Sigmoid colon (tissue), 7 donors: ENCODE measurements around the gene NKX6-1. TPM values are rescaled to one million over a fixed set of nuclear protein-coding genes. Genes with fewer than 3 reads are reported as not detected.

Experiments
- DNase-seq: peaks from one replicate; pipeline ENCODE4 v3.0.0-alpha.2; 2019
- H3K27ac ChIP-seq, 4 donors: fragments of 200-600 bp; sonication (generic); one replicate each; pipeline ENCODE4 v1.5.1; 2016 to 2019; ENCODE audit warnings: mild to moderate bottlenecking in 1 of 4
- H3K27me3 ChIP-seq, 3 donors: fragments of 200-600 bp; sonication (generic); one replicate each; pipeline ENCODE4 v1.5.1; 2019; ENCODE audit warnings: mild to moderate bottlenecking in 1 of 3
- H3K36me3 ChIP-seq, 4 donors: fragments of 200-600 bp; sonication (generic); one replicate each; pipeline ENCODE4 v1.5.1; 2016 to 2019
- H3K4me1 ChIP-seq, 4 donors: fragments of 200-600 bp; sonication (generic); one replicate each; pipeline ENCODE4 v1.5.1; 2017 to 2019
- H3K4me3 ChIP-seq, 4 donors: fragments of 200-600 bp; sonication (generic); one replicate each; pipeline ENCODE4 v1.5.1; 2017 to 2019; ENCODE audit warnings: mild to moderate bottlenecking in 2 of 4, moderate library complexity in 1 of 4
- H3K9me3 ChIP-seq, 4 donors: fragments of 200-600 bp in 3 of 4; sonication (generic) in 3 of 4; one replicate each; pipeline versions ENCODE4 v1.5.1 to v1.6.1; 2013 to 2019
- CTCF ChIP-seq, 4 experiments: fragments of 450-650 bp in 3 of 4; fragments of 200-600 bp in 1 of 4; IDR thresholded peaks; one replicate each; pipeline ENCODE4 v1.5.1; 2016 to 2019; ENCODE audit warnings: antibody characterized with exemption in 4 of 4, mild to moderate bottlenecking in 3 of 4, moderate library complexity in 2 of 4
- EP300 ChIP-seq, 4 donors: sonication (generic); formaldehyde crosslinking; IDR thresholded peaks; one replicate each; pipeline ENCODE4 v1.6.1; 2017; ENCODE audit warnings: antibody characterized with exemption in 4 of 4
- POLR2A ChIP-seq, 2 donors: fragments of 450-650 bp; IDR thresholded peaks; one replicate each; pipeline ENCODE4 v1.6.1; 2016; ENCODE audit warnings: antibody characterized with exemption in 2 of 2, mild to moderate bottlenecking in 2 of 2, moderate library complexity in 2 of 2
- POLR2AphosphoS5 ChIP-seq, 4 donors: sonication (generic); formaldehyde crosslinking; IDR thresholded peaks; one replicate each; pipeline ENCODE4 v1.6.1; 2017; ENCODE audit warnings: antibody characterized with exemption in 4 of 4
- WGBS, 2 donors: extraction: QIAGEN DNeasy Blood & Tissue Kit; methylation state at CpG; one replicate each; pipeline ENCODE4 v1.1.7; 2013; 5-methylcytosine and 5-hydroxymethylcytosine counted together
- intact Hi-C: fragments of 100-400 bp; cut with DNase I; formaldehyde crosslinking; loops from one replicate; pipeline ENCODE4 v1.15.1; 2023
- polyA plus RNA-seq, 3 donors: library from polyadenylated mRNA; stranded (reverse); fragments of 200-250 nt; gene quantifications; one replicate each; pipeline ENCODE4 v1.2.3, GENCODE V29; 2013
- total RNA-seq, 4 donors: library from RNA; depleted of rRNA; stranded (reverse); fragments of >200 nt; gene quantifications; one replicate each; pipeline ENCODE4 v1.1.0, GENCODE V29; 2016
- donor health status: healthy with polysubstance abuse.
- donor health status: Bipolar disorder and iron deficiency.
- donor health status: healthy.

Gene NKX6-1
- total and polyA plus RNA-seq, 7 donors: 0.01 TPM; not detected in 6

- 9 to 55% methylated on average over 20 of the region's 20 CpGs for WGBS, 2 donors
- intact Hi-C loops: no loop called here
- H3K27me3 ChIP-seq: peaks cover 42 to 100% (median 81%) of the 10 kb centered on the region in 3 donors
- TF ChIP-seq POLR2AphosphoS5 (IDR thresholded peaks at IDR 0.05): no peak
- TF ChIP-seq POLR2A (IDR thresholded peaks at IDR 0.05): no peak
- no peak for TF ChIP-seq CTCF (IDR thresholded peaks at IDR 0.05)
- TF ChIP-seq EP300 (IDR thresholded peaks at IDR 0.05): no peak
- H3K9me3 ChIP-seq: no peaks in the 10 kb centered on the region
- H3K36me3 ChIP-seq: no peaks in the 10 kb centered on the region
- no peak overlapping the region for H3K4me3 ChIP-seq
- no peak overlapping the region for H3K27ac ChIP-seq
- H3K4me1 ChIP-seq: peaks cover 0 to 30% (median 25%) of the 10 kb centered on the region in 4 donors
- DNase-seq: no peak
Observed at GRCh38 chr4:84483688-84484087, 15.4 kb downstream of the NKX6-1 start.

- DNase-seq: no peak
- peak overlapping the region in 2 of 4 donors; percentile 6 to 26 for H3K4me3 ChIP-seq
- peaks cover 42 to 97% (median 73%) of the 10 kb centered on the region in 3 donors for H3K27me3 ChIP-seq
Observed at GRCh38 chr4:84482564-84483563, 16.2 kb downstream of the NKX6-1 start.

GRCh38 chr4:84481860-84482245, 17.2 kb downstream of the NKX6-1 start:
- WGBS, 2 donors: 2 to 3% methylated on average over 20 of the region's 20 CpGs
- TF ChIP-seq CTCF (IDR thresholded peaks at IDR 0.05) (no peak), POLR2A (IDR thresholded peaks at IDR 0.05) (no peak), EP300 (IDR thresholded peaks at IDR 0.05) (no peak), POLR2AphosphoS5 (IDR thresholded peaks at IDR 0.05) (no peak)
- Histone ChIP-seq H3K9me3 (no peaks in the 10 kb centered on the region), H3K27me3 (peaks cover 42 to 86% (median 66%) of the 10 kb centered on the region in 3 donors), H3K4me3 (no peak overlapping the region), H3K27ac (no peak overlapping the region), H3K36me3 (no peaks in the 10 kb centered on the region), H3K4me1 (peaks cover 0 to 30% (median 25%) of the 10 kb centered on the region in 4 donors)
- intact Hi-C loops: no loop called here
- DNase-seq: no peak

More at GRCh38 chr4:84482564-84483563, 16.2 kb downstream of the NKX6-1 start:
- no peaks in the 10 kb centered on the region for H3K36me3 ChIP-seq
- intact Hi-C loops: no loop called here
- 7 to 9% methylated on average over 69 of the region's 69 CpGs for WGBS, 2 donors
- no peaks in the 10 kb centered on the region for H3K9me3 ChIP-seq
- H3K27ac ChIP-seq: no peak overlapping the region
- TF ChIP-seq POLR2A (IDR thresholded peaks at IDR 0.05): no peak
- TF ChIP-seq CTCF (IDR thresholded peaks at IDR 0.05): no peak
- TF ChIP-seq EP300 (IDR thresholded peaks at IDR 0.05): no peak
- H3K4me1 ChIP-seq: peaks cover 0 to 30% (median 25%) of the 10 kb centered on the region in 4 donors

- DNase-seq: no peak
- TF ChIP-seq CTCF (IDR thresholded peaks at IDR 0.05) (no peak), POLR2A (IDR thresholded peaks at IDR 0.05) (no peak), POLR2AphosphoS5 (IDR thresholded peaks at IDR 0.05) (no peak), EP300 (IDR thresholded peaks at IDR 0.05) (no peak)
- Histone ChIP-seq H3K9me3 (no peaks in the 10 kb centered on the region), H3K27ac (no peak overlapping the region), H3K27me3 (peaks cover 42 to 81% (median 65%) of the 10 kb centered on the region in 3 donors), H3K4me1 (peaks cover 0 to 30% (median 25%) of the 10 kb centered on the region in 4 donors), H3K4me3 (no peak overlapping the region), H3K36me3 (no peaks in the 10 kb centered on the region)
- WGBS, 2 donors: 7 to 22% methylated on average over 45 of the region's 45 CpGs
- intact Hi-C loops: no loop called here
Observed at GRCh38 chr4:84481077-84481859, 17.8 kb downstream of the NKX6-1 start.
